Ishikawa (cell line): ENCODE results near the gene MFSD12.

ENCODE experiments used
- CEBPB ChIP-seq: IDR thresholded peaks from 2 replicates; pipeline ENCODE4 v1.6.1; 2012
- EP300 ChIP-seq: IDR thresholded peaks from 2 replicates; pipeline ENCODE4 v1.6.1; 2012; ENCODE audit warnings: borderline replicate concordance
- FOXM1 ChIP-seq: IDR thresholded peaks from 2 replicates; pipeline ENCODE4 v1.6.1; 2012; ENCODE audit warnings: low read depth, borderline replicate concordance
- RAD21 ChIP-seq: IDR thresholded peaks from 2 replicates; pipeline ENCODE4 v1.6.1; 2012; ENCODE audit warnings: low read depth
- TAF1 ChIP-seq: IDR thresholded peaks from 2 replicates; pipeline ENCODE4 v1.6.1; 2012; ENCODE audit warnings: low read depth, mild to moderate bottlenecking
- TEAD4 ChIP-seq: IDR thresholded peaks from 2 replicates; pipeline ENCODE4 v1.6.1; 2012
- YY1 ChIP-seq: IDR thresholded peaks from 2 replicates; pipeline ENCODE4 v1.6.1; 2012; ENCODE audit warnings: low read depth
- TF ChIP-seq, protein P1 (sequence below): IDR thresholded peaks from 2 replicates; pipeline ENCODE4 v1.6.1; 2012
- TF ChIP-seq, protein P2 (sequence below): IDR thresholded peaks from 2 replicates; pipeline ENCODE4 v1.6.1; 2012; ENCODE audit warnings: low read depth, mild to moderate bottlenecking

DNA sequence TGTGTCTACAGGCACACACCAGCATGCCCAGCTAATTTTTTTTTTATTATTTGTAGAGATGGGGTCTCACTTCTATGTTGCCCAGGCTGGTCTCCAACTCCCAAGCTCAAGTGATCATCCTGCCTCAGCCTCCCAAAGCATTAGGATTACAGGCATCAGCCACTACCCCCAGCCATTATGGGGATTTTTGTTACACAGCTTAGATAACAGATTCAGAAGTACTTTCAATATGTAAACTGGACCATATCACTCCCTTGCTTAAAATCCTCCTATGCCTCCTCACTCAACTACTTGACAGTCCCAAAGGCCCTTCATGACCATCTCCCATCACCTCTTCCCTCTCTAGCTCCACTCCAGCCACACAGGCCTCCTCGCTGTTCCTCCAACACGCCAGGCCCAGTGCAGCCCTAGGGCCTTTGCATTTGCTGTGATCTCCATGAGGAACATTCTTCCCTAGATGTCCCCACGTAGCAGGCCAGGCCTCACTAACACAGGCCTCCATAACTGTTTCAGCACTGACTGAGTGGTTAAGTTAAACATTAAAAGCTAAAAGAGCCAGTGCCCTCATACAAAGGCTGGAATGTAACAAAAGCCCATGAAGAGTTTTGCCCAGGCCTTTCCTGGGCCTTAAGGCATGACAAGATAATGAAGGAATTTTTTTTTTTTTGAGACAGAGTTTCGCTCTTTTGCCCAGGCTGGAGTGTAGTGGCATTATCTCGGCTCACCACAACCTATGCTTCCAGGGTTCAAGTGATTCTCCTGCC is 59.4 kb downstream of the MFSD12 start:
- no peak for TF ChIP-seq CEBPB
- TF ChIP-seq, protein P1, sequence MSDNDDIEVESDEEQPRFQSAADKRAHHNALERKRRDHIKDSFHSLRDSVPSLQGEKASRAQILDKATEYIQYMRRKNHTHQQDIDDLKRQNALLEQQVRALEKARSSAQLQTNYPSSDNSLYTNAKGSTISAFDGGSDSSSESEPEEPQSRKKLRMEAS = no peak
- no peak for TF ChIP-seq YY1
- TF ChIP-seq EP300 = no peak
- TF ChIP-seq FOXM1 = no peak
- TF ChIP-seq, protein P2, sequence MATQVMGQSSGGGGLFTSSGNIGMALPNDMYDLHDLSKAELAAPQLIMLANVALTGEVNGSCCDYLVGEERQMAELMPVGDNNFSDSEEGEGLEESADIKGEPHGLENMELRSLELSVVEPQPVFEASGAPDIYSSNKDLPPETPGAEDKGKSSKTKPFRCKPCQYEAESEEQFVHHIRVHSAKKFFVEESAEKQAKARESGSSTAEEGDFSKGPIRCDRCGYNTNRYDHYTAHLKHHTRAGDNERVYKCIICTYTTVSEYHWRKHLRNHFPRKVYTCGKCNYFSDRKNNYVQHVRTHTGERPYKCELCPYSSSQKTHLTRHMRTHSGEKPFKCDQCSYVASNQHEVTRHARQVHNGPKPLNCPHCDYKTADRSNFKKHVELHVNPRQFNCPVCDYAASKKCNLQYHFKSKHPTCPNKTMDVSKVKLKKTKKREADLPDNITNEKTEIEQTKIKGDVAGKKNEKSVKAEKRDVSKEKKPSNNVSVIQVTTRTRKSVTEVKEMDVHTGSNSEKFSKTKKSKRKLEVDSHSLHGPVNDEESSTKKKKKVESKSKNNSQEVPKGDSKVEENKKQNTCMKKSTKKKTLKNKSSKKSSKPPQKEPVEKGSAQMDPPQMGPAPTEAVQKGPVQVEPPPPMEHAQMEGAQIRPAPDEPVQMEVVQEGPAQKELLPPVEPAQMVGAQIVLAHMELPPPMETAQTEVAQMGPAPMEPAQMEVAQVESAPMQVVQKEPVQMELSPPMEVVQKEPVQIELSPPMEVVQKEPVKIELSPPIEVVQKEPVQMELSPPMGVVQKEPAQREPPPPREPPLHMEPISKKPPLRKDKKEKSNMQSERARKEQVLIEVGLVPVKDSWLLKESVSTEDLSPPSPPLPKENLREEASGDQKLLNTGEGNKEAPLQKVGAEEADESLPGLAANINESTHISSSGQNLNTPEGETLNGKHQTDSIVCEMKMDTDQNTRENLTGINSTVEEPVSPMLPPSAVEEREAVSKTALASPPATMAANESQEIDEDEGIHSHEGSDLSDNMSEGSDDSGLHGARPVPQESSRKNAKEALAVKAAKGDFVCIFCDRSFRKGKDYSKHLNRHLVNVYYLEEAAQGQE = no peak
- TF ChIP-seq TAF1 = no peak
- no peak for TF ChIP-seq TEAD4
- no peak for TF ChIP-seq RAD21
